Panc1 (cell line): ENCODE measurements around the gene LY86.

Source experiments
- CTCF ChIP-seq: fragments of 450-650 bp; IDR thresholded peaks from 2 replicates; pipeline ENCODE4 v1.5.1; 2017; ENCODE audit warnings: mild to moderate bottlenecking
- POLR2AphosphoS5 ChIP-seq: IDR thresholded peaks from 2 replicates; pipeline ENCODE4 v1.6.1; 2012; ENCODE audit warnings: mild to moderate bottlenecking, low read depth, low read length, moderate library complexity
- SIN3A ChIP-seq: IDR thresholded peaks from 2 replicates; pipeline ENCODE4 v1.6.1; 2012; ENCODE audit warnings: low read depth, mild to moderate bottlenecking, low read length, moderate library complexity, borderline replicate concordance; ENCODE audit not compliant: insufficient read depth
- TF ChIP-seq, protein P1 (sequence below), 2 experiments: IDR thresholded peaks; 2 replicates each; pipeline ENCODE4 v1.6.1; 2011 to 2012; ENCODE audit warnings: low read depth in 2 of 2, control low read depth in 1 of 2, low read length in 1 of 2, mild to moderate bottlenecking in 1 of 2, moderate library complexity in 1 of 2; ENCODE audit not compliant: insufficient read depth in 1 of 2

GRCh38 chr6:6682225-6682624 lies 93.7 kb downstream of the LY86 start:
- TF ChIP-seq CTCF (no peak), POLR2AphosphoS5 (no peak), SIN3A (no peak)
- TF ChIP-seq, protein P1, sequence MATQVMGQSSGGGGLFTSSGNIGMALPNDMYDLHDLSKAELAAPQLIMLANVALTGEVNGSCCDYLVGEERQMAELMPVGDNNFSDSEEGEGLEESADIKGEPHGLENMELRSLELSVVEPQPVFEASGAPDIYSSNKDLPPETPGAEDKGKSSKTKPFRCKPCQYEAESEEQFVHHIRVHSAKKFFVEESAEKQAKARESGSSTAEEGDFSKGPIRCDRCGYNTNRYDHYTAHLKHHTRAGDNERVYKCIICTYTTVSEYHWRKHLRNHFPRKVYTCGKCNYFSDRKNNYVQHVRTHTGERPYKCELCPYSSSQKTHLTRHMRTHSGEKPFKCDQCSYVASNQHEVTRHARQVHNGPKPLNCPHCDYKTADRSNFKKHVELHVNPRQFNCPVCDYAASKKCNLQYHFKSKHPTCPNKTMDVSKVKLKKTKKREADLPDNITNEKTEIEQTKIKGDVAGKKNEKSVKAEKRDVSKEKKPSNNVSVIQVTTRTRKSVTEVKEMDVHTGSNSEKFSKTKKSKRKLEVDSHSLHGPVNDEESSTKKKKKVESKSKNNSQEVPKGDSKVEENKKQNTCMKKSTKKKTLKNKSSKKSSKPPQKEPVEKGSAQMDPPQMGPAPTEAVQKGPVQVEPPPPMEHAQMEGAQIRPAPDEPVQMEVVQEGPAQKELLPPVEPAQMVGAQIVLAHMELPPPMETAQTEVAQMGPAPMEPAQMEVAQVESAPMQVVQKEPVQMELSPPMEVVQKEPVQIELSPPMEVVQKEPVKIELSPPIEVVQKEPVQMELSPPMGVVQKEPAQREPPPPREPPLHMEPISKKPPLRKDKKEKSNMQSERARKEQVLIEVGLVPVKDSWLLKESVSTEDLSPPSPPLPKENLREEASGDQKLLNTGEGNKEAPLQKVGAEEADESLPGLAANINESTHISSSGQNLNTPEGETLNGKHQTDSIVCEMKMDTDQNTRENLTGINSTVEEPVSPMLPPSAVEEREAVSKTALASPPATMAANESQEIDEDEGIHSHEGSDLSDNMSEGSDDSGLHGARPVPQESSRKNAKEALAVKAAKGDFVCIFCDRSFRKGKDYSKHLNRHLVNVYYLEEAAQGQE (IDR thresholded peaks at IDR 0.05; ENCODE audit: insufficient read depth in 1 of 2, low read depth in 2 of 2, low read length in 1 of 2), result no peak
